Suprapubic skin (tissue), 3 donors: ENCODE data around the gene AVP.

Experiments used
- EP300 ChIP-seq: sonication (generic); formaldehyde crosslinking; IDR thresholded peaks from one replicate; pipeline ENCODE4 v1.6.1; 2017; ENCODE audit warnings: antibody characterized with exemption
- TF ChIP-seq, protein P1 (sequence below), 2 donors: fragments of 200-600 bp in 1 of 2; fragments of 450-650 bp in 1 of 2; sonication (generic) in 1 of 2; IDR thresholded peaks; one replicate each; pipeline ENCODE4 v1.5.1; 2016 to 2019; ENCODE audit warnings: antibody characterized with exemption in 2 of 2, mild to moderate bottlenecking in 1 of 2, moderate library complexity in 1 of 2

DNA sequence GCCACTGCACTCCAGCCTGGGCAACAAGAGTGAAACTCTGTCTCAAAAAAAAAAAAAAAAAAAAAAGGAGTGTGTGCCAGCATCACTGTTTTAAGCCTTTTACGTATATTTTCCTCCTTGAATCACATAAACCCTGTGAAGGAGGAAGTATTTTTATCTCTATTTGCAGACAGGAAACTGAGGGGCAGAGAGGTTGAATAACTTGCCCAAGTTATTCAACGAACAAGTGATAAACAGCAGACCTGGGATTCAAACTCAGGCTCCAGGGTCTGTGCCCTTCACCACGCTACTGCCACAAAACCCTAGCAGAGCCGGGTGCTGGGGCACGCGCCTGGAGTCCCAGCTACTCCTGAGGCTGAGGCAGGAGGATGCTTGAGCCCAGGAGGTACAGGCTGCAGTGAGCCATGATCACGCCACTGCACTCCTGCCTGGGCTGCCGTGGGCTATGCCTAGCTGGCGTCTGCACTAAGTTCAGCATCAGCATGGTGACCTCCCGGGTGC lies 9.4 kb upstream of the AVP start:
- no peak for TF ChIP-seq EP300
- TF ChIP-seq, protein P1, sequence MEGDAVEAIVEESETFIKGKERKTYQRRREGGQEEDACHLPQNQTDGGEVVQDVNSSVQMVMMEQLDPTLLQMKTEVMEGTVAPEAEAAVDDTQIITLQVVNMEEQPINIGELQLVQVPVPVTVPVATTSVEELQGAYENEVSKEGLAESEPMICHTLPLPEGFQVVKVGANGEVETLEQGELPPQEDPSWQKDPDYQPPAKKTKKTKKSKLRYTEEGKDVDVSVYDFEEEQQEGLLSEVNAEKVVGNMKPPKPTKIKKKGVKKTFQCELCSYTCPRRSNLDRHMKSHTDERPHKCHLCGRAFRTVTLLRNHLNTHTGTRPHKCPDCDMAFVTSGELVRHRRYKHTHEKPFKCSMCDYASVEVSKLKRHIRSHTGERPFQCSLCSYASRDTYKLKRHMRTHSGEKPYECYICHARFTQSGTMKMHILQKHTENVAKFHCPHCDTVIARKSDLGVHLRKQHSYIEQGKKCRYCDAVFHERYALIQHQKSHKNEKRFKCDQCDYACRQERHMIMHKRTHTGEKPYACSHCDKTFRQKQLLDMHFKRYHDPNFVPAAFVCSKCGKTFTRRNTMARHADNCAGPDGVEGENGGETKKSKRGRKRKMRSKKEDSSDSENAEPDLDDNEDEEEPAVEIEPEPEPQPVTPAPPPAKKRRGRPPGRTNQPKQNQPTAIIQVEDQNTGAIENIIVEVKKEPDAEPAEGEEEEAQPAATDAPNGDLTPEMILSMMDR (IDR thresholded peaks at IDR 0.05), result no peak
